Kidney capillary endothelial cell (primary cell): ENCODE results near the gene PRDM4.

Source experiments
- DNase-seq: peaks from one replicate; pipeline ENCODE4 v3.0.0-alpha.2; 2018; ENCODE audit warnings: low spot score

Gene PRDM4, protein sequence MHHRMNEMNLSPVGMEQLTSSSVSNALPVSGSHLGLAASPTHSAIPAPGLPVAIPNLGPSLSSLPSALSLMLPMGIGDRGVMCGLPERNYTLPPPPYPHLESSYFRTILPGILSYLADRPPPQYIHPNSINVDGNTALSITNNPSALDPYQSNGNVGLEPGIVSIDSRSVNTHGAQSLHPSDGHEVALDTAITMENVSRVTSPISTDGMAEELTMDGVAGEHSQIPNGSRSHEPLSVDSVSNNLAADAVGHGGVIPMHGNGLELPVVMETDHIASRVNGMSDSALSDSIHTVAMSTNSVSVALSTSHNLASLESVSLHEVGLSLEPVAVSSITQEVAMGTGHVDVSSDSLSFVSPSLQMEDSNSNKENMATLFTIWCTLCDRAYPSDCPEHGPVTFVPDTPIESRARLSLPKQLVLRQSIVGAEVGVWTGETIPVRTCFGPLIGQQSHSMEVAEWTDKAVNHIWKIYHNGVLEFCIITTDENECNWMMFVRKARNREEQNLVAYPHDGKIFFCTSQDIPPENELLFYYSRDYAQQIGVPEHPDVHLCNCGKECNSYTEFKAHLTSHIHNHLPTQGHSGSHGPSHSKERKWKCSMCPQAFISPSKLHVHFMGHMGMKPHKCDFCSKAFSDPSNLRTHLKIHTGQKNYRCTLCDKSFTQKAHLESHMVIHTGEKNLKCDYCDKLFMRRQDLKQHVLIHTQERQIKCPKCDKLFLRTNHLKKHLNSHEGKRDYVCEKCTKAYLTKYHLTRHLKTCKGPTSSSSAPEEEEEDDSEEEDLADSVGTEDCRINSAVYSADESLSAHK

DNA sequence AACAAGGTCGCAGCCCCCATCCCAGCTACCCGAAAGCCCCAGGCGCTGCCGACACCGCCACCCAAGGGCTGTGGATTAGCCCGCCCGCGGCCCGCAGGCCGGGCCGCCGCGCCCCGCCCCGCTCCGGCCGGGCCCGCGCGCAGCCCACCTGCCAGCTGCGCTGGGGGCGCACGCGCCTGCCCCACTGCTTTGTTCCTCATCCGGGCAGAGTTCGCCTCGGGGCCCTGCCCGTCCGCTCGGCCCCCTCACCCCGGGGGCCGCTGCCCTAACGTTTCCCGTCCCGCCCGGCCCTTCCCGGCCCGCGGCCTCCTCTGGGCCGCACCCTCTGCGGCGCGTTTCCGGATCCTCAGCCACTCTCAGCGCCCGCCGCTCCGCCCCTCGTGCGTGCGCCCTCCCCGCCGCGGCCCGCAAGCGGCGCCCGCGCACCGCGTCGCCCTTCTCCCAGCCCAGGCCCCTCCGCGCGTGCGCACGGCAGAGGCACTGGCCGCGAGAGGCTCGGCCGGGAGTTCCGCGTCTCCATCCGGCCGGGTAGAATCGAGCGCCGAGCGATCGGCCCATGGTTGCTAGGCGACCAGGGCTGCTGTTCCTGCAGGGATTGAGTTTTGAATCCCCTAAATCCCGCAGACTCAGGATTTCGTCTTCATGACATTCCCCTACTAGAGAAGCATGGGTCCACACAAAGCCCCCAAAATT is at the start of gene PRDM4:
TSS of gene PRDM4 (minus strand) at position 329 of the 693 bp plus-strand sequence. CDS start 622 bp downstream, outside the sequence.
- peak; percentile 94 for DNase-seq

DNA sequence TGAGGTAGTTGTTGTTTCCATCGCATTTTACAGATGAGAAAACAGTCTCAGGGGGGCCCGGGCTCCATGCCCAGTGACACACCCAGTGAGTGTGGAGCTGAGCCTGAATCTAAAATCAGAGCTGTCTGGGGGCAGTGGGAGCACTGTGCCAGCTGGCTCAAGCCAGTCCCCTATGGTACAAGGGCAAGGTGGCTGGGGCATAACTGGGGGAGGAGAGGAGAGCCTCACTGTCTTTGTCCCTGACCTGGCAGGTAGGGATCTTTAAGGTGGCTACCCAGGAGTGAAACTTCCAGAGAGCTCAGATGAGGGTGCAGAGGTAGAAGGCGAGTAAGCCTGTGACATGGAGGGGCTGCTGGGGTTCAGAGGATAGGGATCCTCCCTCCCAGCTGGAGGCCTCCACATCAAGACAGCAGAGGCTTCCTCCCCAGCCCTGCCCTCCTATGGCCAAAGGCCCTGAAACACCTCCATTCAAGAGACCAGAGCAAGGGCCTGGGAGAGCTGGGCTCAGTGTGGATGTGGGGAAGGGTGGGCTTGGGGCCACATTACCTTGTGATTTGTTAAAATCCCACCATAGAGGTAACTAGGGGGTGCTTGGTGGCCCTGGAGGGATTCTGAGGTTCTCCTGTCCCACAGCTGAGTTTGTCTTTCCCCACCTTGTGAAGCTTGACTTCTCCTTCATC is 46.7 kb upstream of the PRDM4 start:
- DNase-seq = no peak

DNA sequence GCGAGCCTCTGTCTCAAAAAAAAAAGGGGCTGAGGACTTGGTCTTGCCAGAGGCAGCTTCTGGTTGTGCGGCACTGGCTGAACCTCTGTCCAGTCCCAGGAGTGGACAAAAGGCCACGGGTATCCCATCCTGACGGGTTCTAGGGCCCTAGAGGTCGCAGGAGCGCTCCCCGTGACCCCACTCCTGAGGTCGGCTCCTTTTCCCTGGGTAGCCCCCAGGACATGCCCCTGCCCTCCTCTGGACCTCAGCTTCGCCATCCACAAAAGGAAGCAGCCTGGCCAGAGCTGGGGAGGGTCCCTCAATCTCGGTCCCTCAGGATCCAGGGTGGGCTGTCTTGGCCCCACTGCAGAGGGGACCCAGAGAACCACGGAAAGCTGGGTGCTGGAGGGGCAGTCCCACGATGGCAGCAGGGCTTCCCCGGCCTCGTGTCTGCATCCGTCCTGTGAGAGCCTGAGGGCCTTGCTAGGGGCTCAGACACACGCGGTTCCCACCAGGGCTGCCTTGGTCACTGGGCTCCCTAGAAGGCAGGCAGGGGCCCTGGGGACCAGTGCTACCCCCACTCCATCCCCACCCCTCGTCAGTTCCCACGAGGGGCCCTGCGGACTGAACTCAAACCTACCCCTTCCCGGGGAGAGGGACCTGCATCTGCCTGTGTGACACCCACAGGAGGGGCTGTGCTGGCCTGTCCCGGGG is 44.7 kb upstream of the PRDM4 start:
- DNase-seq = no peak

DNA sequence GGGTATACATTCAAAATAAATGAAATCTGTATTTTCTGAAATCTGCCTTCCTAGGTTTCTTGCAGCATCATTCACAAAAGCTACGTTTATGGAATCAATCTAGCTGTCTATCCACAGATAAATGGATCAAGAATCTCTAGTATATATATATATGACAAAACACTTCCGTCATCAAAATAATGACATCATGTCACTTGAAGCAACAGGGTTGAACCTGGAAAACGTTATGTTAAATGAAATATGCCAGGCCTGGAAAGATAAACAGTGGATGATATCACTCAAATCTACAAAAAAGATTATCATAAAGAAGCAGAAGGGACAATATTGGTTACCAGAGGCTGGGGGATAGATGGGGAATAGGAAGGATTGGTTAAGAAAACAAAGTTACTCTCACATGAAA is 42.2 kb upstream of the PRDM4 start:
- no peak for DNase-seq

DNA sequence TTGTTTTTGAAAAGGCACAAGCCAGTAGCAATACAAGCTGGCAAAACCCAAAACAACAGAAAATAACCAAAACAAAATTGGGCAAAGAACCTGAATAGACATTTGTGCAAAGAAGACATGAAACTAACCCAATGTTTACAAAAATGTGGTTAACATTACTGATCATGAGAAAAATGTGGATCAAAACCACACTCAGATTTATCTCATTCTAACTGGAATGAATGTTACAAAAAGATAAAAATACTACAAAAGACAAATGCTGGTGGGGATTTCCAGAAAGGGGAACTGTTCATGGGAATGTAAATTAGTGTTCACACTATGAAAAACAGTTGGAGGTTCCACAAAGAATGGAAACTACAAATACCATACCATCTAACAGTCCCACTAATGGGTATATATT is 40.2 kb upstream of the PRDM4 start:
- DNase-seq = no peak

DNA sequence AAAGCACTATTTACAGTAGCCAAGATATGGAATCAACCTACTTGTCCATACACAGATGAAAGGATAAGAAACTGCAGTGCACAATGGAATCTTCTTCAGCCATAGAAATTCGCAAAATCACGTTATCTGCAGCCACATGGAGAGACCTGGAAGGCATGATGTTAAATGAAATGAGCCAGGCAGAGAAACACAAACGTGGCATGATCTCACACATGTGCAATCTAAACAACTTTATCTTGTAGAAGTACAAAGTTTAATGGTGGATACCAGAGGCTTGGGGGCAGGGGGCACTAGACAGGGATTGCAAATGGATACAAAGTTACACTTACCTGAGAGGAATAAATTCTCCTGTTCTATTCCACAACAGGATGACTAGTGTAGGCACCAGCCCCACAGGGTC is 37.6 kb upstream of the PRDM4 start:
- DNase-seq = no peak

DNA sequence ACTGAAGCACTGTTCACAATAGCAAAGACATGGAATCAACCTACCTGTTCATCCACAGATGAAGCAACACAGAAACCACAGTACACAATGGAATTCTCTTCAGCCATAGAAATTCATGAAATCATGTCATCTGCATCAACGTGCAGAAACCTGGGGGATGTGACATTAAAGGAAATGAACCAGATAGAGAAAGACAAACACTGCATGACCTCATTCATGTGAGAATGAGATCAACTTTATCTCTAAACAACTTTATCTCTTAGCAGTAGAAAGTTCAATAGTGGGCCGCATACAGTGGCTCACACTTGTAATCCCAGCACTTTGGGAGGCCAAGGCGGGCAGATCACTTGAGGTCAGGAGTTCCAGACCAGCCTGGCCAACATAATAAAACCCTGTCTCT is 33.5 kb upstream of the PRDM4 start:
- no peak for DNase-seq

DNA sequence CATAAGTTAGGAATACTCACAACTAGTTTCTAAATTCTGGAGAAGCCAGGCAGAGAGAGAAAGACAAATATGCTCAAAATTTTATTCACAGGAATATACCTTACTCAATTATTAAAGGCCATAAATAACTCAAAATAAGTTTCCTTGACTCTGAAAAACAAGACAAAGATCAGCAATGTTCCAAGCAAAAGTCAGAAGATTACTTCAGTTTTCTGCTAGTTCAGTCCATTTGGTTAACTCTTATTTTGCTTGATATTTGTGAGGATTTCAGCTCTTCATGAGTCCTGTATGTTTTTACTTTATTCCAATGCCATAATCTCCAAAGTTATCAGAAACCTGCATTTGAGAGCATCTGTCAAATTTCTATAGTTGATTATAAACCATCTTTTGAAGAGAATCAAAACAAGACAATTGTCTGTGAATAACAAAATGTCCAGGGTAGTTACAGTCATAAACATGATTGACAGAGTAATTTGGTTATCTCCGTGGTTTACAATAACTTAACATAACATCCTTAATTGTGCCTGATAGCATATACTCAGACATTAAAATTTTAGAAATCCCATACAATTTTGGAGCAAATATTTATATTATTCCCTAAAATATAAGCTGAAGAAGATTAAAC is 30.6 kb upstream of the PRDM4 start:
- DNase-seq = no peak

DNA sequence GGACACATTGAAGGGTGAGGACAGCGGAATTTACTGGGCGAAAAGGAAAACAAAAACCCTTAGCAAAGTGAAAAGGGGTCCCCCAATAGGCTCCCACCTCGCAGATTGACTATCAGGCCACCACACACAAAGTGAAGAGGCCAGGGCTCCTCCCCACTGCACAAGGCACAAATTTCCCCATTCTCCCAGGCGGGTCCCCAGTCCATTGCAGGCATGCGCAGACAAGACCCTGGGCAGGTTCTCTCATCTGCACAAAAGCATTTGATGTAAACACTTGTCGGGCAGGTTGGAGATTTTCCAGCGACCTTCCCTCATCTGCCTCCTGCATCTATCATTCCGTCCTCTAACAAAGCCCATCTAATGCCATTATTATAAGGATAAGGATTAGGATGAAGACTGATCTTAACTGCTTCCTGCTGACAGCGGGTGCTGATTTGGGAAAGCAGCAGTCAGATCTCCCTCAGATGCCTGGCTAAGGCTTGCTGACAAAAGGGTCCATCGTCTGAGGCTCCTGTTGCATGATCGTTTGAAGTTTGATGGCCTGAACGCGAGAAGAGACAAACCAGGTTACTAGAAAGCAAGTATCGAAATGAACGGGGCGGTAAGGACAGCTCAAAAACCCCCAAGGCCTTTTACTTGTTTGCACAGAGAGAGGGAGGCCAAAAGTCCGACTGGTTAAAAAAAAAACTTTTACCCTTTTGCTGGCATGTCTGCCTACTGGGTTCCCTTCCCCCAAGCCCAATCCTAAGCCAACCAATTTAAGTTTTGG is 27.9 kb upstream of the PRDM4 start:
- DNase-seq = no peak

DNA sequence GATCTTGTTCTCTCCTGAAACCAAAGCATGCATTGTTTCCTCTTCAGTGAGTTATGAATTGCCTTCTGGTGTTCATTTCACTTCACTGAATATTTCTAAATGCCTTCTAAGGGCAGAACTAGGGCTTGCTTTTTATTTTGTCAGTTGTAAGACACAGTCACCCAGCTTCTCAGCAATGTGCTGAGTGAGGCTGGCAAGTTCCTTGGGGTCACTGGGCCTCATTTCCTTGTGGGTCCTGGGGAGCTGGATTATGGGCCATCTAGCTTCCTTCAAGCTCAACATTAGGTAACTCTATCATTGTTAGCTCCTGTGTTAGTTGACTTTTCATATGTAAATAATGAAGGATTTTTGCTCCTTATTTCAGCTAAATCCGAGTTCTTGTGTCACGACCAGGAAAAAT is 27.3 kb upstream of the PRDM4 start:
- DNase-seq = no peak

DNA sequence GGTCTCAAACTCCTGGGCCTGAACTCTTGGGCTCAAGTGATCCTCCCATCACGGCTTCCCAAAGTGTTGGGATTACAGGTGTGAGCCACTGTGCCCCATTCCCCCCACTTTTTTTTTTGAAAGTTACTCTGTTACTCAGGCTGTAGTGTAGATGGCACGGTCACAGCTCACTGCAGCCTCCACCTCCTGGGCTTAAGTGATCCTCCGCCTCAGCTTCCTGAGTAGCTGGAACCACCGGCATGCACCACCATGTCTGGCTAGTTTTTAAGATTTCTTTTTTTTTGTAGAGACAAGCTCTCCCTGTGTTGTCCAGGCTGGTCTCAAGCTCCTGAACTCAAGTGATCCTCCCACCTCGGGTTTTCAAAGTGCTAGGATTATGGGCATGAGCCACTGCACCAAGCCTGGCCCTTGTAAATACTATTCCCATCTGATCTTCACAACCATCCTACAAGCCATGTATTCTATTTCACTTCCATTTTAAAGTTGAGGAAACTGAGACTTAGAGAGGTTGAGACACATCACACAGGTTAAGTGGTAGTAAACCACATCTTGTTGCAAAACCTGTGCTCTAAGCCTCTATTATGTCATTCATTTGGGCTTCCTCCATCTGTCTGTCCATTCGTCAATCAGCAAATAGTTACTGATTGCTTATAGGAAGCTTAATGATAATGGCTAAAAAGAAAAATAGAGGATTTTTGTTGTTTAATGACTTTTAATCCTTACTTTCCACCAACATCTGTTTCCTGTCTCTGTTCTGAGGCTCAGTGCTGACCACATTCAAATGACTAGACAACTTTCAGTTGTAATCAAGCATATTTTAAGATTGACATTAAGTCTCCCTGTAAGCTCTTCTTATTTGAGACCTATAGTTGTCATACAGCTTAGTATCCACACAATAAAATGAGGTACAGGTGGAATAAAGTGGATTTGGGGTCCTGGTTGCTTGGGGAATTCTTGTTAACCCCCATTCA is 22.8 kb upstream of the PRDM4 start:
- no peak for DNase-seq

DNA sequence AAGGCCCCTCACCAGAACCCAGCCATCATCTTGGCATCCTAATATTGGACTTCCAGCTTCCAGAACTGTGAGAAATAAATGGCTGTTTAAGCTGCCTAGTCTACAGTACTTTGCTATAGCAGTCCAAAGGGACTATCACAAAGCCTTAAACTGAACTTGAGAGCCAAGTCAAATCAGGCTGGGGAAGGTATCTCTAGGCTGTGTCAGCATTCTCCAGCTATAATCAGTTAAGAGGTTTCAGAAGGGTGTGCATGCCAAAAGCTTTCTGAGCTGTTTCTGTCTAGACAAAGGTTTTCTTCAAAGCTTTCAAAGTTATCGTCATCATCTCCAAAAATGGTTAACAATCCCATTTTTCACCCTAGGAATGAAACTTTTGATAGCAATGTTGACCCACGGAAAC is 21.1 kb upstream of the PRDM4 start:
- no peak for DNase-seq

DNA sequence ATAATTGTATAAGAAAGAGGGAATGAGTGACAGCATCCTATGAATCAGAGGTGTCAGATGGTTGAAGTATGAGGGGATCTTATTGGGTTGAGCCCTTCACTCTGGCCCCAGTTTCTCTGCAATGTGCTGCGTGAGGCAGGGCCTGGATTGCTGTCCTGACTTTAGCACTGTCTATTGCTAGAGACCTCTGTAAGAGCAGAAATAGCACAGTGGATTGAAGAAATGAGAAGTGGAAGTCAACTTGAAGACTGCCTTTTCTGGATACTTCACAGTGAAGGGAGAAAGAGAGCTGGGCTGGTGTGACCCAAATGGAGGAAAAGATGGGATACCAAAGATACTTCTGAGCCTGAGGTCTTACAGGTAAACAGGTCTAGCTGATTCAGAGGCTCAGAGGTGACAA is 19.4 kb upstream of the PRDM4 start:
- DNase-seq = no peak

DNA sequence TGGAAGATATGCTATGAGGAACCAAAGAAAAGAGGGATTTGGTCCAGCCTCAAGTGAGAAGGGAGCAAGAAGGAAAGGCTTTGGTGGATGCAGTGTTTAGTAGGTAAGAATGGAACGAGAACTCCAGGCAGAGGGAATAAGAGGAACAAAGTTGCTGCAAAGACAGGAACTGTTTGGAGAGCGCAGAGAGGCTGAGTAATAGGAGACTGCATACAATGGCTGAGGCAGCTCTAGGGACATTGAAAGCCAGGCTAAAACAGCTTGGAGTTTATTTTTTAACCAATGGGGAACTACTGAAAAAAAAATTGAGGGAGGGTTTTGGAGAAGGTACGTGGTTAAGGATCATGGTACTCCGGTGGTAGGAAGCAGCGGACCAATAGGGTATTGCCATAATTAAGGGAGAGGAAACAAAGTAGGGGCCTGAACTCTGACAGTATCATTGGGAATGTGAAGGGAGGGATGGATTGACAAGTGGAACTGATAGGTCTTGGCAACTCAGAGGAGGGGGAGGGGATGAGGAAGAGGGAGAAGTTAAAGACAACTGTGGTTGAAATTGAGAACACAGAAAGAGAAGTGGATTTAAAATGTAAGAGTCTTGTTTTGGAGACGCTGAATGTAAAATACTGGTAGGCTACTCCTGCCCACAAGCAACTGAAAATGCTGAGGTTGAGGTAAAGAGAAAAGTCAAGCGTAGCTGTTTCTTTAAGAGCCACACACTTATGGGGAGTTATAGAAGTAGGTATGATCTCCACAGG is 18.3 kb upstream of the PRDM4 start:
- DNase-seq = no peak

DNA sequence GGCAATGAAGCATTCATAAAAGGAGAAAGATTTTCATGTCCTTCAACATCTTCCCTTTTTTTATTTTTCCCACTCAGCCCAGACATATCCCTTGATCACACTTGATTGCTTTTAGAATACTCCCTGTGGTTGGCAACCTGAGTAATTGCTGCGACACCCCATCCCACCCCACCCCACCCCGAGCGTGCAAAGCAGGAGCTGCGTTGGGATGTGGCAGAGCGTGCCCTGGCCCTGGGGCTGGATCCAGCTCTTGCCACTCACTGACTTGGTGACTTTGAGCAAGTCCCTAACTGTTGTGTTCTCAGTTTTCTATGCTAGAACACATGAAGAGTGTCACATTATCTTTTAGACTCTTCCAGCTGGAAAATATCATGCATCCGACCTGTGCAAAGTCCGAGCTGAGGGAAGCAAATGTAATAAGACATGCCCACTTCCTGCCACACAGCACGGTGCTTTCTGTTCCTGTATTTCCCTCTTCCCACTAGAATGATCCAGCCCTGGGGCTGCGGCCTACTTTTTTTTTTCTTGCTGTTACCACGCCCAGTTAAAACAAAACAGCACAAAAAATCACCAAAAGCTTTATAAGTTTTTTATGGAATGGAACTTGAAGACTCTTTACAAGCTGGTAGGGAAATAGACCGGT is 17.6 kb upstream of the PRDM4 start:
- DNase-seq = no peak

DNA sequence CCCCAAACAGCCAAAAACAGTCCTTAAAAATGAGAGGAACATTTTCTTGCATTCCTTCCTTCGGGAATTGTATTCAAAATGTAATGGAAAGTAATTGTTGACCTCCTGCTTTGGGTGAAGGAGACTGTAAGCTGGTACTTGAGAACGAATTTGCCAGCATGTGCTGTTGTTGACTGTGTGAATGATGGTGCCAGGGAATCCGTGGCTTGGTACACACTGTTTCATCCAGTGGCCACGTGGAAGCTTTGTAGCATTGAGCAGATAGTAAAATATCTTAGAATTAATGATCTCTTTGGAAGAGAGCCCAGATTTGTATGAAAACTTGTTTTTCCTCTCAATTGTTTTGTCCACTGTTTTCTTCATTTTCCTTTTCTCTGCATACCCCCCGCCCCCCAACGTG is 15.2 kb upstream of the PRDM4 start:
- no peak for DNase-seq

DNA sequence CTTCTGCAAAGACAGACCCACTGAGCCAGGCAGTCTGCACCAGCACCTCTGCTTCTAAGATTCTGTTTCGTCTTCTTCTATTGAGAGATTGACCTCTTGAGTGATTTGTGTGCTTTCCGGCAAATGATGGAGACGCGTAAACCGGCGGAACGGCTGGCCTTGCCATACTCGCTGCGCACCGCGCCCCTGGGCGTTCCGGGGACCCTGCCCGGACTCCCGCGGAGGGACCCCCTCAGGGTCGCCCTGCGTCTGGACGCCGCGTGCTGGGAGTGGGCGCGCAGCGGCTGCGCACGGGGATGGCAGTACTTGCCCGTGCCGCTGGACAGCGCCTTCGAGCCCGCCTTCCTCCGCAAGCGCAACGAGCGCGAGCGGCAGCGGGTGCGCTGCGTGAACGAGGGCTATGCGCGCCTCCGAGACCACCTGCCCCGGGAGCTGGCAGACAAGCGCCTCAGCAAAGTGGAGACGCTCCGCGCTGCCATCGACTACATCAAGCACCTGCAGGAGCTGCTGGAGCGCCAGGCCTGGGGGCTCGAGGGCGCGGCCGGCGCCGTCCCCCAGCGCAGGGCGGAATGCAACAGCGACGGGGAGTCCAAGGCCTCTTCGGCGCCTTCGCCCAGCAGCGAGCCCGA is 14.3 kb upstream of the PRDM4 start:
- no peak for DNase-seq
